CD4-positive, alpha-beta T cell treated with Interferon gamma for 1 hour (primary cell): ENCODE results near the gene HID1.
A peak's percentile ranks its signal among the peaks of the same experiment; 100 is the strongest.
"Not testable (repeated sequence)": the region's sequence is repeated elsewhere in the genome, so short reads cannot be mapped to it uniquely, and the experiment has no call there.

Experiments
- DNase-seq: peaks from one replicate; pipeline ENCODE4 v3.0.0-alpha.2; 2020

The HID1 gene

DNA sequence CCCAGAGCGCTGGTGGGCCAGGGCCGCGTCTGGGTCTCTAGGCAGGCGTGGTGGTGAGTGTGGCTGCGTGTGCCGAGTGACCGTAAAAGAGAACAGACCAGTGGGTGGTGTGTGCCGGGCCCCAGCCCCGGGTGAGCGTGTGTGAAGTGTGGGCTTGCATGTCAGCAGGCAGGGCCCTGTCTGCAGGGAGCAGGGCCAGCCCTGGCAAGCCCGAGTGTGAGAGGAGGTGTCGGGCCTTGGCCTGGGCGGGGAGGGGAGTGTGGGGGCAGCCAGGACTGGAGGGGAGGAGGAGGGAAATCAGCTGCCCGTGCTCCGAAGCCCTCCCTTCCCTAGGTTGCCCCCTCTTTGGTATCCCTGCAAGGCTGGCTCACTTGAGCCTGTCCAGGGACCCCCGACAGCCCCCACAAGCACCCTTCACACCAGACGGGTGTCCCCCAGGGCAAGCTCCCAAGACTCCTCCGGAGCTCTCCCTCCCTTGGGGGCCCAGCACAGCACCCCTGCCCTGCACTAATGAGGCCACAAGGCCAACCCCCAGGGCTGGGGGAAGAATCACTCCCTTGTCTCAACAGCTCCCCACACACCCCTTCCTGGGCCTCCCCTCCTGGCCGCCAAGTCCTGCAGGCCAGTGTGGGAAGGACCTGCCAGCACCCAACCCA, 51.4 kb downstream of the HID1 start:
- DNase-seq, result no peak

DNA sequence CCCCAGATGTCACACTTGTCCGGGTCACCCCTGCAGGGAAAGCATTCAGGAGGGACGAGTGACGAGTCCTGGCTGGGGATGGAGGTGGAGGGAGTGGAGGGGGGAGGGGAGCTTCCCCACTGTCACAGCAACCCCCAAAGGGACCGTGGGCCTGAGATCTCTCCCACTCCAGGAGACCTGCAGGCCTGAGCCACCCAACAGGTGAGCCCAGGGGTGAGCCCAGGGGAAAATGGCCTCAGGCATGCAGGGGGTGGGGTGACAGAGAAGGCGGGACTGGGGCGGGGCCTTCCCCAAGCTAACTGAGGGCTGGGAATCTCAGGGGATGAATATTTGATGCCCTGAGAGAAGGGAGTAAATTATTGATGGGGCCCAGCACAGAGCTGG, 51.9 kb downstream of the HID1 start:
- DNase-seq, result no peak

DNA sequence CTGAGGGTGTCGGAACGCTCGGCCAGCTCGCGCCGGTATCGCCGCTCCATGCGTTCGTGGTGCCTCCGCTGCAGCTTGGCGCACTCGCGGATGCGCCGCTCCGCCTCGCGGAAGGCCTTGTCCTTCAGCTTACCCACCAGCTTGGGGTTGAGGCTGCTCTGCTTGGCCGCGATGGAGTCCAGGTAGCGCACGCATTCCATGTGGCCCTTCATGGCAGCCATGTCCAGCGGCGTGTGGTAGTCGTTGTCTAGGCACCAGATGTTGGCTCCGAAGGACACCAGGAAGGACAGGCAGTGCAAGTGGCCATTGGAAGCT, 52.3 kb downstream of the HID1 start:
- no peak for DNase-seq

DNA sequence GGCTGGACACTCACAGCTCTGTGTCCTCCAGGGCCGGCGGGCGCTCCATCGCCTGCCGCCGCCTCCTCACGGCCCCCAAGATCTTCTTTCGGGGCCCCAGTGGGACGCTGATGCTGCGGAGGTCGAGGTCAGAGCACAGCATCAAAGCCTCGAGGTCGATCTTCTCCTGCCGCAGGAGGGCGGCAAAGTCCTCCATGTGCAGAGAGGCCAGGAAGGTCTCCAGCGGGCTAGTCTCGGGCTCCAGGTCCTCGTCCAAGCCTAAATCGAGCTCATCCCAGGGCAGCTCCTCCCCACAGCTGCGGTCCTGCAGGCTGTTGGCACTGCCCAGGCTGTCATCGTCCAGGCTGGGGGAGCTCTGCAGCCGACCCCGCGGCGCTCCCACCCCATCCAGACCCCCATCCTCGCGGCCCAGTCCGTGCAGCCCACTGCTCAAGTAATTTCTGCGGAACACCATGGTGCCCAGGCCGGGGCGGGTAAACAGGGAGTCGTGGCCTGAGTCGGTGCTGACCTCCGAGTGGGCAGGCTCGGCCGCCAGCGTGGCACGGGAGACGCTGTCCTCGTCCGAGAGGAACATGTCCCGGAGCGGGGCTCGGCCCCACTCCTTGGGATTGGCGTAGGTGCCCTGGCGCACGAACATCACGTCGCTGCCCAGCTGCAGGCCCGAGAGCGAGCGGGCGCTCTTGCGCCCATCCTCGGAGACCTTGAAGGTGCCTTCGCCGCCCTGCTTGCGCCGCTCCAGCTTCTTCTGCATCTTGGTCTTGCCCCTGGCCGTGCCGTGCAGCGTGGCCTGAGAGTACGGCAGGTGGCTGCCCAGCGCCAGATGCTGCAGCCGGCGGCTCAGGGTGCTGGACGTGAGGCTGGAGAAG, 52.9 kb downstream of the HID1 start:
- no peak for DNase-seq

DNA sequence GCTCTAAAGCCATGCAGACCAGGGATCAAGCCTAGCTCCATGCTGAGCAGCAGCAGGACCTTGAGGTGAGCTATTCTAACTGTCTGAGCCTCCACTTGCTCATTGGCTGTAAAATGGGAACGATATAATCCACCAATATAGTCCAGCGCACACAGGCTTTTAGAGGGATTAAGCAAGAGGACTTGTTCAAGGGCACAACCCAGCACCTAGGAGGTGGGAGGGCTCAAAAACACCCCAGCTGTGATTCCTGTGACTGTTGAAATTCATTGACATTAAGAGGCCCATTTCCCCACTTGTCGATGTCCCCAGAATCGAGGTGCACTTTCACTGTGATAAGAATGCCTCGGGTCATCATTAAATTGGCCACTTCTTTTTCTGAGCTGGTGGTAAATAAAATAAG, 53.7 kb downstream of the HID1 start:
- no peak for DNase-seq

DNA sequence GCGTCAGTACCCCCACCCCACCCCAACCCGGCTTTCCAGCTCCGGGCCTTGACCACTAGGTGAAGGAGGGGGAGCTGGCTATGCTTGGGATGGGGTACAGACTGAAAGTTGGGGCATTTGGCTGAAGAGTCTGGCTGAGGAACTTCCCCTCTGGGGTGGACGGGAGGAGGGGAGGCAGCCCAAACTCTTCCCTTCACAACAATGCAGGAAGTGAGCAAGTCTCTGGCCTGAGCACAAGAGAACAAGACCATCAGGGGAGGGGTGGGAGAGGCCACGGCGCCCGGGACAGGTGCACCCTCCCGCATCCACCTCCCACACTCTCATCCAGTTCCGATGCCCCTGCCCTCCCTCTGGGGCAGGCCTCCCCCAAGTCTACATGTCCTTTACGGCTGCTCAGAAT, 55.1 kb downstream of the HID1 start:
- DNase-seq, result peak; percentile 8

DNA sequence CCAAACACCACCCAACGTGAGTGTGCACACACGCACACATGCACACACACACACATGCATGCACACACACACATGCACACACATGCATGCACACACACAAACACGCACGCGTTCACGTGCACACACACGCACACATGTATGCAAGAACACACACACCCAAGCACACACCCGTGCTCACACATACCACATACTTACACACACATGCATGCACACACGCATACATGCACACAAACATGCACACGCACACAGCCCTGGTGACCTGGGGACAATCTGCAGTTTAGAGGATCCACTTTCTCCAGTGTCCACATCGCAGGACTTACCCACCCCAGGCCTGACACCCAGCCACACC, 55.7 kb downstream of the HID1 start:
- DNase-seq, result no peak

DNA sequence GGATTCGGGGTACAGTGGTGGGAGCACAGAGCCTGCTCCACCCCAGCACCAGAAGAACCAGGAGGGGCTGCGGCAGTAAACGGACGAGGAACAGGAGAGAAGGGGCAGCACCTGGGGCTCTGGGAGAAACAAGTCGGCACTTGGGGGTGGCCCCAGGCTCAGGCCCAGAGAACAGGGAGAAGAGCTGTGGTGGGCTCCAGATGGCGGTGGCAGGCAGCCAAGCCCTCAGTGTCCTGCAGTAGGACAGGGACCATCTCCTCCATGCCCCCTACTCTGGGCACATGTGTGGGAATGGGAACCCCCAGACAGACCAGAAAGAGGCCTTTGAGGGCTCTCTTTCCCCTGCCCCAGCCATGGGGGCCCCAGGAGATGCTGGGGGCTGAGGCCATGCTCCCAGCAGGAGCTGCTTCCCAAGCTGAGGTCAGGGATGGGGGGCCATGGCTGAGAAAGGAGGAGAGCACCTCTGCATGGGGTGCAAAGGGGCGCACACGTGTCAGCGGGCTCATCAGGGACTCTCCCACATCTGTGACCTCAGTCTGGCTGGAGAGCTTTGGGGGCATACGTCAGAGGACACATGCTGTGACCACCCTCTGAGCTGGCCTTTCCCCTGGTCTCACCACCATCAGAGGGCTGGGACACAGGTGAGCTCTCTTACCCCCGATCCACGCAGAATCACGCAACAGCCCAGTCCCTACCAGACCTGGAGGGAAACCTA, 56.3 kb downstream of the HID1 start:
- DNase-seq, result no peak

DNA sequence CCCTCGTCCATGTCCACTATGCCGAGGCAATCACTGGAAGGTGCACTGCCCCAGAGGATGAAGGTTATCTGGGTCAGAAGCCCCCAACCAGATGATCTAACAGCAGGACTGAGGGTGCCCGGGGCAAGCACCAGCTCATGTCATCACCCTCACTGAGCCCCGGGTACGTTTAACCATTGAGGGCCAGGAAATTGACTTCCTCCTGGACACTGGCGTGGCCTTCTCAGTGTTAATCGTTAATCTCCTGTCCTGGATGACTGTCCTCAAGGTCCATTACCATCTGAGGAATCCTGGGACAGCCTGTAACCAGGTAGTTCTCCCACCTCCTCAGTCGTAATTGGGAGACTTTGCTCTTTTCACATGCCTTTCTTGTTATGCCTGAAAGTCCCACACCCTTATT, 61.1 kb downstream of the HID1 start:
- not testable (repeated sequence) for DNase-seq

DNA sequence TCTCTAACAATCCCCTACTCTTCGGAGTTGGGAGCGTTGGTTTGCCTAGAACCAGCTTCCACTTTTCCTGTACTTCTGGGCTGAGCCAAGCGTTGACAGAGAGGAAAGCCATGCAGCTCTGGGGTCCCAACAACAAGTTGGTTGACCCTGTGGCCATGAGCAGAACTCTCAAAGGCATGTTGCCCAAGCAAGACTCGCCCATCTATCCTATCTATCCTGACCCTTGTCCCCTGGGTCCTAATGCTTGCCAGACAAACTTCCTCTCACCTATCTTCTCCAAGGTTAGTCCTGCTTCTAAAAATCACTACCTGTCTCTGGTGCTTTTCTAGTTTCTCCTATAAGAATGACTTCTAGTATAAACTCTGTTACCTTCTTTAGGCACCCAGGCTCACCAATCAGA, 63.5 kb downstream of the HID1 start:
- not testable (repeated sequence) for DNase-seq

DNA sequence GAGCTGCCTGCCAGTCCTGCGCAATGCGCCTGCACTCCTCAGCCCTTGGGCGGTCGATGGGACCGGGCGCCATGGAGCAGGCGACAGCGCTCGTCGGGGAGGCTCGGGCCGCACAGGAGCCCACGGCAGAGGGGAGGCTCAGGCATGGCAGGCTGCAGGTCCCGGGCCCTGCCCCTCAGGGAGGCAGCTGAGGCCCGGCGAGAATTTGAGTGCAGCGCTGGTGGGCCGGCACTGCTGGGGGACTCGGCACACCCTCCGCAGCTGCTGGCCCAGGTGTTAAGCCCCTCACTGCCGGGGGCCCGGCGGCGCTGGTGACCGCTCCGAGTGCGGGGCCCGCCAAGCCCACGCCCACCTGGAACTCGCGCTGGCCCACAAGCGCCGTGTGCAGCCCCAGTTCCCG, 65.5 kb downstream of the HID1 start:
- DNase-seq, result no peak

DNA sequence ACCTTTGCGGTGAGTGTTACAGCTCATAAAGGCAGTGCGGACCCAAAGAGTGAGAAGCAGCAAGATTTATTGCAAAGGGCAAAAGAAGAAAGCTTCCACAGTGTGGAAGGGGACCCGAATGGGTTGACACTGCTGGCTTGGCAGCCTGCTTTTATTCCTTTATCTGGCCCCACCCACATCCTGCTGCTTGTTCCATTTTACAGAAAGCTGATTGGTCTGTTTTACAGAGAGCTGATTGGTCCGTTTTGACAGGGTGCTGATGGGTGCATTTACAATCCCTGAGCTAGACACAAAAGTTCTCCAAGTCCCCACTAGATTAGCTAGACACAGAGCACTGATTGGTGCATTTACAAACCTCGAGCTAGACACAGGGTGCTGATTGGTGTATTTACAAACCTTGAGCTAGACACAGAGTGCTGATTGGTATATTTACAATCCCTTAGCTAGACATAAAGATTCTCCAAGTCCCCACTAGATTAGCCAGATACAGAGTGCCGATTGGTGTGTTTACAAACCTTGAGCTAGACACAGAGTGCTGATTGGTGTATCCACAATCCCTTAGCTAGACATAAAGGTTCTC, 66.3 kb downstream of the HID1 start:
- DNase-seq, result not testable (repeated sequence)

DNA sequence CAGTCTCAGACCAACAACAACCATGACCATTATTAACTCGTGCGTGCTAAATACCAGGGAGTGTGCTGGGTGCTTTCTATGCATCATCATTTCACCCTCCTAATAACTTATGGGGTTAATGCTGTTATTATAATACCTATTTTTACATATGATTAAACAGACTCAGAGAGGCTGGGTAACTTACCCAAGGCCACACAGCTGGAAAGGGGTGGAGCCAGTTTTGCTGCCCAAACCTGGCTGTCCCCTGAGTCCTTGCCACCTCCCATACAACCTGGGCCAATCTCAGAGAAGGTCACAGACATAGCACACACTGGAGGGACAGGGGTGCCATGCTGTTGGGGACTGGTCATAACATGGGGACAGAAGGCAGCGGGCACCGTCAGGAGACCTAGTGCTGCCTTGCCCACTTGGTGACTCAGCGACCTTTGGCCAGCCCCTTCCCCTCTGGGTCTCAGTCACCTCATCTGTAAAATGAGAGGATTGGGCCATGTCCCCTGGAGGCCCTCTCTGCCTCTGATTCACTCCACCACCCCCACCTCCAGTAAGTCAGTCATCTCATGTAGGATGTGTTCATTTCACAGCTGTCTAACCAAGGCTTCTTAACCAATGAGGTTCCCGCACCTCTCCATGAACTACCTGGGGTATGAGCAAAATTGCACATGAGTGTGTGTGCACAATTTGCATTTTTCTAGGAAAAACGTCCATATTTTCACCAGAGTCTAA, 67.7 kb downstream of the HID1 start:
- no peak for DNase-seq

DNA sequence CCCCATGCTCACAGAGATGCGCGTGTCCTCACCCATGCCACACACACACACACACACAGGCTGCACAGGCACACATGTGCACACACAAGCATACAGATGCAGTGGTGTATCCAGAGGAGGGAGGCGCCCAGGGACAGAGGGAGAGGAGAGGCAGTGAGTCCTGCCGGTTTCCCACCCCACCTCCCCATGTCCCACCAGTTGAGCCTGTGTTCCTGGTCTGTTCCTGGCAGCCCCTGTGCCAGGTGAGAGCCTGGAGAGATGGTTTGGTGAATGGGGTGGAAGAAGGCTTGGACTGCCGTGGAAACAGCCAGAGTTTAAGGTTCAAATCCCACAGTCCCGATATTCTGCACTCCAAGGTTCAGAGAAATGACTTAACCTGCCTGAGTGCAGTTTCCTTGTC, 68.9 kb downstream of the HID1 start:
- no peak for DNase-seq

DNA sequence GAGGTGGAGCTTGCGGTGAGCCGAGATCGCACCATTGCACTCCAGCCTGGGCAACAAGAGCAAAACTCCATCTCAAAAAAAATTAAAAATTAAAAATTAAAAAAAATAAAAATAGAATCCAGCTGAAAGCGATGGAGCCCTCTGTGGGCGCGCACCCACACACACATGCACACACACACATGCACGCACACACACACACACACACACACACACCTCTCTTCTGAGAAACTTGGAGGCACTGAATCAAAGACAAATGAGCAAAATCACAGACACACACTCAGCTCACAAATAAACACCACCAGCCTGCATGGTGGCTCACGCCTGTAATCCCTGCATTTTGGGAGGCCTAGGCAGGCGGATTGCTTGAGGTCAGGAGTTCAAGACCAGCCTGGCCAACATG, 69.5 kb downstream of the HID1 start:
- no peak for DNase-seq

DNA sequence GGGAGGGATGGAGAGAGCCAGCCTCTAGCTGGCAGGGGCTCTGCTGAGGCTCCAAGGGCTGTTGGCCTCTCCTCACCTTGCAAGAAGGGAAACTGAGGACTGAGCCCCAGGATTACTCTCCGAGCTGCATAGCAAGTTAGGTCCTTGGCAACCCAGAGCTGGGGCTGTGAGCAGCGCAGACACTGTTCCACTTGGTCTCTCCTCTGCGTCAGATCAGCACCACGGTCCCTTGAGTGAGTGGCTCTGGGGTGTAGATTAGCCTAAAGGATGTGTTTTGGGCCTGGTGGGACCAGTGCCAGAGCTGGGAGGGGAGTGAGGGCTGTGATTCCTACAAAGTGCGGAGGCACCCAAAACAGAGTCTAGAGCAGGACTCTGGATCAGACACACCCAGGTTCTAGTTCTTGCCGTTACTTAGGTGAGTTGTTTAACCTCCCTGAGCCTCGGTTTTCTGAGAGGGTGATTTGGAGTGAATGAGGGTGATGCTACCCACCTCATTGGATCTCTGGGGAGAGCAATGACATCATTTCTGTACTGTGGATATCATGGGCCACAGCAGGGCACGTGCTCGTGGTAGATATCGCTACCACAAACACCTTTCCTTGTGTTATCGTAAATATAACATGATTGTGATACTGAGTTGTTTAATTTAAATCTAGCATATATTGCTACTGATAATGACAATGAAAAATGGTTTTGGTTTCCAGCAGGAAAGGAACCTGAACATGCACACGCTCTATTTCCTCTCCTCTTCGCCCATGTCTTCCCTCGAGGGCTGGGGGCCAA, 71.0 kb downstream of the HID1 start:
- no peak for DNase-seq
